Stimulated activated CD4-positive, alpha-beta T cell treated with anti-CD3 and anti-CD28 coated beads, TNF-alpha, amount 100 ng/mL, for 4 hours (primary cell): ENCODE measurements around the gene ROCK2.
"Not testable (repeated sequence)": the region's sequence is repeated elsewhere in the genome, so short reads cannot be mapped to it uniquely, and the experiment has no call there.

ENCODE experiments used
- DNase-seq, 3 experiments: peaks; one replicate each; pipeline ENCODE4 v3.0.0-alpha.2; 2020; ENCODE audit warnings: low read depth in 3 of 3

Gene ROCK2

DNA sequence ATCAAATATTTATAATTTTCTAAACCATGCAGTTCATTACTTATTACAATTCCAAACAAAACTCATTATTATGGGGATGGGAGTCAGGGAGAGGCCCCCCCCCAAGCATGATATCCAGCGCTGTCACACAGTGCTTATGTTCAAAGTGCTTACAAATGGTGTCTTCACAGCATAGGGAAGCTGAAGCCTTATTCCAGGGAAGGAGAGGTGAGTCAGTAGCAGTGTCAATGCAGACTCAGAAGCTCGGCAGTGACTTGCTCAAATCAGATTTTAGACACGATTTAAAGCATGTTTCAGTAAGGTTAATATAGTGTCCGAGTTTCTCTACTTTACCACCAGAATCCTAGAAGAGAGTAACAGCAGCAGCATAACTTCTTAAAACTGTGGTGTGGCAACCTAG lies 164.5 kb downstream of the ROCK2 start:
- no peak for DNase-seq

DNA sequence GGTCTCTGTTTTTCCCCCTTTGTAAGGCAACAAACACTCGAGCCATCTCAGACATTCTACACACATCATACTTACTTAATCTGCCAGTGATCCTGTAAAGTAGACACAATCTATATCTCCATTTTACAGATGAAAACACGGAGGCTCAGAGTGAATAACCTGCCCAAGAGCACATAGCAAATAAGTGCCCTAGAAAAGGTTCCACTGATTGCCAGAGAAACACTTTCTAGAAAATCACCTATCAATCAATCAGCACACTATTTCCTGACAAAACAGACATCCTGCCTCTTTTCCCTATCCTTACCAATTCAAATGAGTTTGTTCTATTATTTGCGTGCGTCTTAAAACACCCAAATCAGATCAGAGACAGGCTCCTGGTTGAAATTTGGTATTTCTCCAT lies 165.2 kb downstream of the ROCK2 start:
- DNase-seq, result no peak

DNA sequence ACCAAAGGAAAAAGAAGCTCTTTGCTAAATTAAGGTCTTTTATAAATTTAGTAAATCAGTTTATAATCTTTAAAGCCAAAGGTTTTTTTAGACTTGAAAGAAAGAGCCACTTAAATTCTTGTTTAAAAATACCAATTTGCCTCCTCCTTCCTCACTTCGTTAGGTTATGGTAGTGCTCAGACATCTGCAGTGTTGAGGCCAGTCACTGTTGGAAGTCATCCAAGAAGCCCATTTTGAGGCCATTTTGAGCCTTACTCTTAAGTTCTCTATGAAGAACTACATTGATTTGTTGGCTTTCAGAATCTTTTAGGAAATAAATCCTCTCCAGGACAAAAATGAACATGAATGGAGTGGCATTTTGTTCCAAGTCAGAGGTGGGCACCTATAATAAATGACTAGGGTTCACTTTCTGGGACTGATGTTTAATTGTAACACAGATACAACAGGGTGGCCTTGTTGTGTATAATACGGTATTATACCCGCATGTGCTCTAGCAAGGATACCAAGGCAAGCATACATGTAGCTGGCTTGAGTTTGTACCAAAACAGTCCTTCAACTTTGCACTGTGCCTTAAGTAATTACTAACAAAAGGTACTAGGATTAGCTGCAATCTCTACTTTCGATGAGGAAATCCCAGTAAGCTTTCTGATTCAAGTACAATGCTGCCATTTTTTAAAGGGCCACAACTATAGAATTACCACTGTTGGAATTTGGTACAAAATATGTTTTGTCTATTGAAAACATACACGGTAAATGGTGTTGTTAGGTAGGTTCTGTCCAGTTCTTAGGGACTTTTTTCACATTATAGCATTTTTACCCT lies 166.4 kb downstream of the ROCK2 start:
- no peak for DNase-seq

DNA sequence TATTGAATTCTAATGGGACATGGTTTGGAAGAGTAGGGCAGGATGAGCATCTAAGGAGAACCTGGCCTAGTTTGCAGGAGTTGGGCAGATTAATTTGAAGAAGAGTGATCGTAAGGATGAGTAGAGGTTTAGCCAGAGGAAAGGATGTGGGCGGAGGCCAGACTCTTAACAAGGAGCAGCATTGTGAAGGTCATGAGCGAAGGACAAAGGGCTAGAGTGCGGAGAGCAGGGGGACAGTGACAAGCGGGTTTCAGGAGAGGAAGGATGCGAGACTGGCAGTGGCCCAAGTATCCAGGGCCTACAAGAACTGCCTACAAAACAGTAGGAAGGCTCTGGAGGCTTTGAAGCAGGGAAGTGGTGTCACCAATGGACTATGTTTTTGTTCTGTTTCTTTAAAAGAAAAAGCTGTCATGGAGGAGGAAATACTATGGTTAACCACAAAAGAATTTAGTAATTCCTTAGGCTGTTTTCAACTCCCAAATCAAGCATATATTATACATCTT lies 169.1 kb downstream of the ROCK2 start:
- DNase-seq, result no peak

DNA sequence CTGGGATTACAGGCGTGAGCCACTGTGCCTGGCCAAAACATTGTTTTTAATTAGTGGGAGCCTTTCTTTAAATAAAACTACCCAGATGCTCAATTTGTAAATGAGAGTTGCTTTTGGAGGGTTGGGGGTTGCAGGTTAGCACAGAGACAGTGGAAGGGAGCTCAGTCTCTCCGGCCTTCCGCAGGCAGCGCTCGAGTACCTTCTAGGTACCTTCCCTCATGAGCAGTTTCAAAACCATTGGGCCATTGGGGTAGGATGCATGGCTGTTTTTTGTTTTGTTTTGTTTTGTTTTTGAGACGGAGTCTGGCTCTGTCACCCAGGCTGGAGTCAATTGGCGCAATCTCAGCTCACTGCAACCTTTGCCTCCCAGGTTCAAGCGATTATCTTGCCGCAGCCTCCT lies 170.2 kb downstream of the ROCK2 start:
- no peak for DNase-seq

DNA sequence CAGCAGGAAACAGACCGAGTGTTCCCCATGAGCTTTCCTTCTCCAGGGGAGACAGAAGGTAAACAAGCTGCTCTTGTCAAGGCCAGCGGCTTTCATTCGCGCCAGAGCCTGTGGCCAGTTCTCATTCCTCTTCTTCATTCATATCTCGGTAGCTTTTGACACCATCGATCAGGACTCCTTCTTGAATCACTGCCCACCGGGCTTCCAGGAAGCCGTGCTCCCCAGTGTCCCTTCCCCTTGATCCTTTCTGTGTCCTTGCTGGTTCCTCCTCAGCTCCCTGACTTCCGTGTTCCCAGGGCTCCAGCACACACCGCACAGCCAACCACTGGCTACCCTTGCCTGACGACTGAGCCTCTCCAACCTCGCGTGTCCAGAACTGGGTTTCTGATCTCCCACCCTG lies 175.1 kb downstream of the ROCK2 start:
- DNase-seq, result no peak

DNA sequence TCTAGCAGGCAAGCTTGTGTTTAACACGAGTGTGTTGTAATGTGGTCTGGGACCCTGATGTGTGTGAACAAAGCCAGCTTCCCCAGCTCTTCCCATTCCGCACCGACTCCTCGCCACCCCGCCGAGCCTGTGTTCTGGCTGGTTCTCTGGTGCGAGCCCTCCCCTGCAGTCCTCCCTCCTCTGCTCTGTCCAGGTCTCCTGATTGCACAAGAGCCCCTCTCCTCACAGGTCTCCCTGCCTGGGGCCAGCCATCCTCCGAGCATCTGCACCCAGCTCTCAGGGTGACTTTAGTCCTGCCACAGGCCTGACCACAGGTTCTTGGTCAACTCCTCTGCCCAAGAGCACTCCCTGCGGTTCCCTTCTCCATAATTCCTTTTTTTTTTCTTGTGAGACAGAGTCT lies 175.9 kb downstream of the ROCK2 start:
- no peak for DNase-seq

DNA sequence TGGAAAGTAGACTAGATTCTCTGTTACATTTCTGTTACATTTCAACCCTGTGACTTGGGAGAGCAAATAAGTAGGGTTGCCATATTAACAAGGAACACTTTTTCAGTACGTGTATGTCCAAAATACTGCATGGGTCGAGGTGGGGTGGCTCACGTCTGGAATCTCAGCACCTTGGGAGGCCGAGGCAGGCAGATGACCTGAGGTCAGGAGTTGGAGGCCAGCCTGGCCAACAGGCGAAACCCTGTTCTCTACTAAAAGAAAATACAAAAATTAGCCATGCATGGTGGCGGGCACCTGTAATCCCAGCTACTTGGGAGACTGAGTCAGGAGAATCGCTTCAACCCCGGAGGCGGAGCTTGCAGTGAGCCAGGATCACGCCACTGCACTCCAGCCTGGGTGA lies 178.0 kb downstream of the ROCK2 start:
- DNase-seq, result no peak

DNA sequence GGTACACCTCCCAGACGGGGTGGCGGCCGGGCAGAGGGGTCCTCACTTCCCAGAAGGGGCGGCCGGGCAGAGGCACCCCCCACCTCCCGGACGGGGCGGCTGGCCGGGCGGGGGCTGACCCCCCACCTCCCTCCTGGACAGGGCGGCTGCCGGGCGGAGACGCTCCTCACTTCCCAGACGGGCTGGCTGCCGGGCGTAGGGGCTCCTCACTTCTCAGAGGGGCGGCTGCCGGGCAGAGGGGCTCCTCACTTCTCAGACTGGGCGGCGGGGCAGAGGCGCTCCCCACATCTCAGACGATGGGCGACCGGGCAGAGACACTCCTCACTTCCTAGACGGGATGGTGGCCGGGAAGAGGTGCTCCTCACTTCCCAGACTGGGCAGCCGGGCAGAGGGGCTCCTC lies 179.4 kb downstream of the ROCK2 start:
- not testable (repeated sequence) for DNase-seq

DNA sequence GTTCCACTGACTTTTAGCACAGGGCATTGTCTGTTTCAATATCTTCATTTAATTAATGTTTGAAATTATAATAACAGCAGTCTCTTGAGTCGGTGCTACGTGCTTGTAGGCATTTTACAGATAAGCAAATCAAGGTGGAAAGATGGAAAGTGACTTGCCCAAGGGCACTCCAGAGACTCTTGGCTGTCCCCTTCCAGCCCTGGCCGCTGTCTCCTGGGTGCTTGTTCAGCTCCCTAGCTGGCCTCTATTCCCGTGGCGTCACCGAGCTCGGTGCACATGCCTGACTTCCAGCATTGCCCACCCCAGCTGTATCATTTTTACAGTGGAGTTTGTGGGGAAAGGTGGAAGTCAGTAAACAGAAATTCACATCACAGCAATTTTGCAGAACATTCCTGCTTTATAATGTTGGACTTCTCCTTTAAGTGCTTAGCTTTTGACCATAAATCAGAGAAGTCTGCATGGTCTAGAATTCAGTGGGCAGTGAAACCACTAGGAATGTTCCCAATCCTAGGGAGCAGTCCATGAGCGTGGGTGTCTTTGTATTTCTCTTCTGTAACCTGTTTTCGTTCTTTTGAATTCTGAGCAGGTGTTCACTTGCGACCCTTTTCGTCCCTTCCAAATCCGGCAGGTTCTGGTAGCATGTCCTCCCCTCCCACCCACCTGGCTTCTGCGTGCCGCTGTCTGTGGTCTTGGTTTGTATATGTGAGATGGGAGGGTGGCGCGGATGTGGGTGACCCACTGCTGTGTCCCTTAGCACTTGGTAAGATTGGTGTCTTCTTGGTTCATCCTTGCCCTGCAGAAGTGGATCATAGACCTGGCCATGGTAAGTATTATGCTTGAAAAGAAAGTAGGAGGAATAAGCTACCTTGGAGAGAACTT lies 180.8 kb downstream of the ROCK2 start:
- DNase-seq, result no peak

DNA sequence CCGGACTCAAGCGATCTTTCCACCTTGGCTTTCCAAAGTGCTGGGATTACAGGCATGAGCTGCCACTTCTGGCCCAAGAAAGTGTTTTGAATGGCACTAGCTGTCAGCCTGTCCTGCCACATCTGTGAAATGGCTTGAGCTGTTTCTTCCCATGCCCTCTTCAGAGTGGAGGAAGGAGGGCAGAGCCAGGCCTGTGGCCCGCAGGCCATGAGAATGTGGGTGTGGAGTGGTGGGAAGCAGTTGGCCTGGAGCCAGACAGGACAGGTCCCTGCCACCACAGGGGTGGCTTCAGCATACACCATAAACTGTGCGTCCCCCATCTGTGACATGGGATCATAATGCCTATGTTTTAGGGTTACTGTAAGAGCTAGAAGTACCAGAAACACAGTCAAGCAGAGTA lies 182.7 kb downstream of the ROCK2 start:
- no peak for DNase-seq

DNA sequence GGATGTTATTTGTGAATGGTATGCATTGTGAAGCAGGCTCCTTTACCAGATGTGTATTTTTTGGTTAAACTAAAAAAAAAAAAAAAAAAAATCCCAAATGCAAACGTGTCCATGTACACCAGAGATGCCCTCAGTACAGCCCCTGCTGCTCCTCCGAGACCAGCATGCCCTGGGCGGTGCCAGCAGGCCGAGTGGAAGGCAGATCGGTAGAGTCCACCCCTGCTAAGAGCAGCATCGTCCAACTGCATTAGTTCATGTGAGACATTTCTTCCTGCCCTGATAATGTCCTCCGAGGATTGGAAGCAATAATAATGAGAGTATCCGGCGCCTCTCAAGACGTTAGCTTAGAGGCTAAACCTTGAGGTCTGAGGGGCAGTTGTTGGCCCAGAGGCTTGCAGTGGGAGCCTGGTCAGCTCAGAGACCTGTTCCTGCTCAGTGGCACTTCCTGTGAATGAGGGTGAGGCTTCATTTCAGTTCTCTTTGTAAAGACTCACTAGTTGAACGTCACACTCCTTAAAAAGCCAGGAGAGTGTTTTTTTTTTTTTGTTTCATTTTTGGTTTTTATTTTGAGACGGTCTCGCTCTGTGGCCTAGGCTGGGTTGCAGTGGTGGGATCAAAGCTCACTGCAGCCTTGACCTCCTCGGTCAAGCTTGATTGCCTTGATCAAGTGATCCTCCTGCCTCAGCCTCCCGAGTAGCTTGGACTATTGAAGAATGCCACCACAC lies 183.5 kb downstream of the ROCK2 start:
- no peak for DNase-seq

DNA sequence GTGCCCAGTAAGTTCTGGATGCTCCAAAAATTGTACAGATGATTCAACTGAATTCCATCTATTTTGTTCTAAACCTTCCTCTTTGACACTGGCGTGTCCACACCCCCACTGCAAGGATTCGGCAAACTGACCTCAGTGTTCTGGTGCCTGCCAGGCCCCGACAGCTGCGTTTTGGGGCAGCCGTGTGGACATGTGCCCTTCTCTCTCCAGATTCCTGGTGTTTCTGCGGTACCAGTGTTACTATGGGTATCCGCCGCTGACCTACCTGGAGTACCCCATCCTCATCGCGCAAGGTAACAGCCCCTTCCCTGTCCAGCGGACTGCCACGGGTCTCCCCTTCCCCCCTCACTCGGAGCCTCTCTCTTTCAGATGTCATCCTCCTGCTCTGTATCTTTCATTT lies 184.2 kb downstream of the ROCK2 start:
- DNase-seq, result no peak

DNA sequence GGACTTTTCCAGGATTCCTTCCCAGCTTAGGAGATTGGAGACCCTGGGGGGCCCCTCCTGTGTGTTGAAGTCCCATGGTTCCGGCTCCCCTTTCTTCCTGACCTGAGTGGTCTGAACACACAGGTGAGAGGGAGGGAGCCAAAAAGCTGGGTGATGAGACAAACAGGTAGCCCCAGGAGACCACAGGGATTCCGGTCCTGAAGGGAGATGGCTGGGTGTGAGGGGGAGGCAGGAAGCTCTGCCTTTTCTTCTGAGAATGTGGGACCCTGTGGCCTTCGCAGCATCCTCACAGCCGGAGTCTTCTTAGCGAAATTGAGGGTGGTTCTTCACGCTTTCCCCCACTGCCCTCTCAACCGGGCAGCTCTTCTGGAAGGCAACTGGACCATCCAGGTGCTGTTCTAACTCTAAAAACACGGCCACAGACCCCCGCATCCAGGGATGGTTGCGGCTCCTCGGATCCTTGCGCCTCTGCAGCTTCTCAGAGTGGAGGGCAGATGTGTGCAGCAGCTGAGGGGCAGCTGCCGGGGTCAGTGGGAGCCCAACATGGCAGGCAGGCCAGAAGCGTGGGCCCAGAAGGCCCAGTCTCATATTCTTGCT lies 184.8 kb downstream of the ROCK2 start:
- DNase-seq, result no peak

DNA sequence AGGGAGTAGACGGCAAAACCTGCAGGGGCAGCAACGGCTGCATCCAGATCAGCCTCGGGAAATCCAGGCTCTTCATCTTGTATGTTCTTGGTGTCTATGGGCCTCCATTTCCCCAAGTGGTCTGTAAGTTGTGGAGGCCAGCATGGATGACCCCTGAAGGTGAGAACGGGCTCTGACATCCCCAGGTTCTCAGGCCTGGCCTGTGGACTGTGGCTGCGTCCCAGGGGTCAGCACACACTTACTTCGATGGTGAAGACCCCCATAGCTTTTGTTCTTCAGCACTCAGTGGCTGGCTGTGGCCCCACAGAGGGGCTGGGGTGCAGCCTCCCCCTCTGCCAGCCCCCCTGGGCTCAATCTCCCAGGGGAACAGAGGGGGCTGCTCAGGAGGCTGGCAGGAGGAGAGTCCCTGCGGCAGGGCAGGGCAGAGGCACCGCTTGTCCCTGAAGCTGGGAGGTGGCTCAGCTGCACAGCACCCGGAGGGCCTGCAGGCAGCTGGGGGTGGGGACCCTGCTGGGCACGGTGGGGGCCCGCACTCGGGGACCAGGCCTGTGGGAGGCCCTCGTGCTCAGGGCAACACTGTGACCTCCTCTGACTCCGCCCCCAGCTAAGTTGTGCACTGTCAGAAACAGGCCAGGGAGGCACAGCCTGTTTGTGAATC lies 185.4 kb downstream of the ROCK2 start:
- DNase-seq, result no peak

DNA sequence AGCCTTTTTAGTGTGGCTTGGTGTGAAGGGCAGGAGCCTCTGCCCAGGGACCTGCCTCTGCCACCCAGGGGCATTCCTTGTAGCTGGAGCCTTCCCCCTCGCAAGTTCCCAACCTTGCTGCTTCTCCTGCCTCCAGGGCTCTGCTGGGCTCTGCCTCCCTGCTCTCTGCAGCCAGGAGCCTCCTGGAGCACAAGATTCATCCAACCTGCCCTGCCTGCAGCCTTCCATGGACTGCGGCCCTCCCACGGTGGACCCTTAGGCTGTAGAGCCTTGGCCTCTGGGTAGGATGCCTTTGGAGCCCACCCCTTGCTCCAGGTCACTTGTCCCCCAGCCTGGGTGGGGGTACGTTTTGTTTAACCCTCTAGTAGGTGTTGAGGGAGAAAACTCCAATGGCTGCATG lies 186.7 kb downstream of the ROCK2 start:
- no peak for DNase-seq

DNA sequence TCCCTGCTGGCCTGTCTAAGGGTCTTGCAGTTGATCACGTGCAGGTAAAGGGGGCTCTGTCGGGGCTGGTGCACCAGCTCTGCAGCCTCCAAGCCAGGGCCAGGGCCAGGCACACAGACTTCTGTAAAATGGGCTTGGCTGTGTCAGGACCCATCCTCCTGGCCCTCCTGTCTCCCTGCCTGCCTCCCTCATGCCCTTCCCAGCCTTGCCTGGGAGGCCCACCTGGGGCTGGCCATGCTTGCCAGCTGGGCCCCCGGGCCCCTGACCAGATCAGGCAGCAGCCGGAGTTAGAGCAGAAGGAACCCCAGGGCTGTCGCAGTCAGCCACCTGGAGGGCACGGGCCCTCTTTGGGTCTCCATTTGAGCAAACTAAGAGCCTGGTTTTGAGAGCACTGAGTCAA lies 187.1 kb downstream of the ROCK2 start:
- no peak for DNase-seq

DNA sequence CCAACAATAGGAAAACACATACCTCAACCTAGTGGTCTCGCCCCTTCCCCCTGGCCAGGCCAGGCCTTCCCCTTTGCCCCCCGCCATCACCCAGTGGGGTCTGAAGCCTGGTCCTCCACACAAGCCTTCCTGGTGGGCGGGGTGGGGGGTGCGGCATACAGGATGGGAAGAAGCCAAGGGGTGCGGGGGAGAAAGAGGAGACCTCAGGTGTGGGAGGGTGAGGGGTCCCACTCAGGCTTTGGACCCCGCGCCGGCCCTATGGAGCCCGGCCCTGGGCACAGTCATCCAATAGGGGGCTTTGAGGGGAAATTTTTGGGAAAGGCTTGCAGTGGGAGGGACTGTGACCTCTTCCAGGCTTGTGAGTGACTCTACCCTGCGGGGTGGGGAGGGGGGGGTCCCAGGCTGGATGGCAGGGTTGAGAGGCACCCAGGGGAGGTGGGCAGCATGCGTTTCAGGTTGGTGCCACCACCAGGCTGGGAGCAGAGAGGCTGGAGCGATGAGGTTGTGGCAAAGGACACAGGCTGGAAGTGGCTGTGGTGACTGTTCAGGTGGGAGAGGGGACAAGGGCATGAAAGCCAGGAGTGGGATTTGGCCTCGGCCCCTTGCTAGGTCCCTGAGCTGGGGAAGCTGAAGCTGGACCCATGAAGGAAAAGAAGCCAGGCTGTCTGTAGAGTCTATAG lies 187.9 kb downstream of the ROCK2 start:
- DNase-seq, result no peak

DNA sequence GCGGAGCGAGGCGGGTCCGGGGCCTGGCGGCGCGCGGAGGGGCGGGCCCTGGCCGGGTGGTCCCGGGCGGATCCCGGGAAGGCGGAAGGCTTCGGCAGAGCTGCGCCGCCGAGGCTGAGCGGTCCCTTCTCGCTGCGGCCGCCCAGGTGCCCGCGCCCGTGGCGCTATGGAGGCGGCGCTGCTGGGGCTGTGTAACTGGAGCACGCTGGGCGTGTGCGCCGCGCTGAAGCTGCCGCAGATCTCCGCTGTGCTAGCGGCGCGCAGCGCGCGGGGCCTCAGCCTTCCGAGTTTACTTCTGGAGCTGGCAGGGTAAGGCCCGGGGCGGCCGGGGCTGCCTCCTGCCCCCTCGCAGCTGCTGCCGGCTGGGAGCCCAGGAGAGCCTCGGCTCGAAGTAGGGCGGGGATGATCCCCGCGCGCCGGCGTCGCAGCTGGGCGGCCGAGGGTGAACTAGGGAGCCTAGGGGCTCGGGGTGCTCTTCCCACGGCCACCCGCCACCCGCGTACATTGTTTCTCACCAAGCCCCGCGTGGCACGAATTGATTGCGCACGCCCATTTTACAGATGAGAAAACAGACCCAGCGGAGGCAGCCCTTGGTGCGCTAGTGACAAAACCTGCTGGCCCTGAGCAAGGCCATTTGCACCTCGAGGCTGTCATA lies 188.9 kb downstream of the ROCK2 start, which contains the start of gene SLC66A3:
SLC66A3 (plus strand) TSS at position 87 of the 655 bp plus-strand sequence; CDS start at position 167, 80 bp downstream.
- DNase-seq, result peak in 1 of 3 experiments; percentile 15

DNA sequence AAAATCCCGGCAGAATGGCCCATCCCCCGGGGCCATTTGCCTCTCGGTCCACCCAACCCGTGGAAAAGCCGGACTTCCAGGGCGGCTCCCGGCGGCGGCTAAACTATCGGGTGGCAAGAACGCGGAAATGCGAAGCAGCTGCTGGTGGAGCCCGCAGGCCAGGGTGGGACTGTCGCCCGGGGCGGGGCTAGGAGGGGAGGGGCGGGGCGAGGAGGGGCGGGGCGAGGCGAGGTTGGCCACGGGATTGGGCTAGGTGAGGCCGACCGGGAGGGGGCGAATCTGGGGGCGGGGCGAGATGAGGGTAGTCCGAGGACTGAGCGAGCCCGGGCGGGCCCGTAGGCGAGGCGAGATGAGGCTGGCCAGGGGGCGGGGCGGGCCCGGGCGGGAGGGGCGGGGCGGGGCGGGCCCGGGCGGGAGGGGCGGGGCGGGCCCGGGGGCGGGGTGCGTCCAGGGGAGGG lies 189.5 kb downstream of the ROCK2 start:
- DNase-seq, result peak; percentile 98 to 99 (median 99)
